Stimulated activated naive CD8-positive, alpha-beta T cell treated with anti-CD3 and anti-CD28 coated beads, Interleukin-15, Interleukin-2, amounts not matched to agents 100 ng/mL and 50 ng/mL, for 24 hours (primary cell): ENCODE results near the gene FSIP2.

Experiments used
- H3K27ac Mint-ChIP-seq: one replicate; pipeline ENCODE4 v1.8.0; 2021; ENCODE audit warnings: mild to moderate bottlenecking, mixed read lengths
- H3K27me3 Mint-ChIP-seq: one replicate; pipeline ENCODE4 v1.8.0; 2021; ENCODE audit warnings: mixed read lengths
- H3K36me3 Mint-ChIP-seq: one replicate; pipeline ENCODE4 v1.8.0; 2021; ENCODE audit warnings: low read depth, mixed read lengths
- H3K4me1 Mint-ChIP-seq: one replicate; pipeline ENCODE4 v1.8.0; 2021; ENCODE audit warnings: low read depth, mixed read lengths
- H3K4me3 Mint-ChIP-seq: one replicate; pipeline ENCODE4 v1.8.0; 2021; ENCODE audit warnings: mild to moderate bottlenecking, mixed read lengths
- H3K9me3 Mint-ChIP-seq: one replicate; pipeline ENCODE4 v1.8.0; 2021; ENCODE audit warnings: mixed read lengths

Gene FSIP2

DNA sequence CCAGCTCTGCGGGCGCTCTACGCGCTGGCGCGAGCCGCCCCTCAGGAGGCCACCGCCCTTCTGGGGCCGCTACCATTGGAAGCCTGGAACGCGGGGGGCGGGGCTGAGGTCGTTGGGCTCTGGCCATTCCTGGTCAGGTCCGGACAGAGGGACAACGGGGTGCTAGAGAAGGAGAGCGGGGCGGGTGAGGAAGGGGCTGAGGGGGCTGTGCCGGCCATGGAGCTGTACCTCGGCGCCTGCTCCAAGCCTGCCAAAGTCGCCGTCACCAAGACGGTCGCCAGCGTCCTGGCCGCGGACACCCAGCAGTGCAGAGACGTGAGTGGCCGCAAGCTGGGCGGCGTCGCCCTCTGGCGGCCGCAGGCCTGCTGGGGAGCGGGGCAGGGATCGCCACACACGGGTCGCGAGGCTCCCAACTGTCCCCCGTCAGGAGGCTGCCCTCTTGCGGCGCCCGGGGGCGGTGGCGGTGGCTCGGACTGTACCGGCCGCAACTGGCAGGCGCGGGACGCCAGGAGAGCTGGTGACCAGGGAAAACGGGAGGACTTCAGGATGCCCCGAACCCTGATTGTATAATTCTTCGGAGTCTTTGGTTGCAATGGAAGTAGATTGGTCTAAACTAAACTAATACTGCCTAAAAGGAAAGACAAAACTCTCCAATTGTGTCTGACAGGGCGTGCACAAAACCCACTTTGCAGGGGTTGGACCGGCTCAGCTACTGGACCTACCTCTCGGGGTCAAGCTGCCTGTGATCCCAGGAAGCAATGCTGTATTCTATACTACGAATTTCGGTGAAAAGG is at the start of gene FSIP2:
Gene FSIP2 (plus strand): TSS at position 126 of the 794 bp plus-strand sequence. CDS start 91 bp downstream, at position 217.
- no peak within 1 kb of the TSS for H3K4me3 Mint-ChIP-seq
- H3K36me3 Mint-ChIP-seq, result peaks cover 3% of the 10 kb centered on the region
- peaks cover 19% of the 10 kb centered on the region for H3K27me3 Mint-ChIP-seq
- no peak within 1 kb of the TSS for H3K27ac Mint-ChIP-seq
- H3K9me3 Mint-ChIP-seq, result peaks cover 5% of the 10 kb centered on the region
- H3K4me1 Mint-ChIP-seq, result no peaks in the 10 kb centered on the region

GRCh38 chr2:185689906-185690539 is 48.6 kb upstream of the FSIP2 start:
- Mint-ChIP-seq H3K36me3 (no peaks in the 10 kb centered on the region), H3K27ac (no peak overlapping the region), H3K4me1 (no peaks in the 10 kb centered on the region), H3K27me3 (no peaks in the 10 kb centered on the region), H3K9me3 (peaks cover 10% of the 10 kb centered on the region), H3K4me3 (no peak overlapping the region)

GRCh38 chr2:185695711-185696235 is 42.8 kb upstream of the FSIP2 start:
- no peaks in the 10 kb centered on the region for H3K9me3 Mint-ChIP-seq
- H3K27ac Mint-ChIP-seq, result no peak overlapping the region
- H3K36me3 Mint-ChIP-seq, result no peaks in the 10 kb centered on the region
- no peaks in the 10 kb centered on the region for H3K4me1 Mint-ChIP-seq
- no peaks in the 10 kb centered on the region for H3K27me3 Mint-ChIP-seq
- no peak overlapping the region for H3K4me3 Mint-ChIP-seq

DNA sequence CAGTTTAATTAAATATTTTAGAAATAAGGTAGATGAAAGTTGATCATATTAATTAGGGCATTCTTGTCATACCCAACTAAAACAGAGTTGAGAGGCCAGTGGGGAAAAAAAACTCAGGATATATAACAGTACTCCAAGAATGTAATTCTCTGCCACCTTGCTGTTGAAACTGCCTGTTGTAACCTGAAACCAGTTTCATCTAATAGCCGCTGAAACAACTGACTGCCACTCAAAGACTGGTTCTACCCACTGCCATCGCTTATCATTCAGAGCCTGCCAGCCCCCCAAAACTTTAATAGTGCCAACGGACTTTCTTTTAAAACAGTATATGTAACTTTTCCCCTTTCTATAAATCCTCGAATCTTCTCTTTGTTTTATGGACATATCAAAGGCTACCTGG is 37.7 kb upstream of the FSIP2 start:
- H3K27me3 Mint-ChIP-seq, result no peaks in the 10 kb centered on the region
- no peak overlapping the region for H3K27ac Mint-ChIP-seq

DNA sequence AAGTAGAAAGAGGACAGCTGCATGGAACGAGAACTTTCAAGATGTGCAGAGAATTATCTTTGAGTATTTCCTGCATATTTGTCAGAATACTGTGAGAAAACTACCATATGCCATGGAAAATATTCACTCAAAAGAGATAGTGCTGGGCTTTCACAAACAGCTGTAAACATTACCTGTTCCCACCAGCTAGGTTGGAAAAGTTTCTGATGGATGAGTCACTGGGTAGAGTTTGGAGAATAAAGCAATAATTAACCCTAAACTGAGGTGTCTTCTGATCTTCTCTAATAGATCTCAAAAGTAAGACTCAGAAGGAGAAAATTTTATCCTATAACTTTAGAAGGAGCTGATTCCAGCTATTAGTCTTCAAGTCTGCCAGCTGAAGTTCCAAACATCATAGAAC is 3.9 kb upstream of the FSIP2 start:
- H3K27ac Mint-ChIP-seq, result no peak overlapping the region
- no peaks in the 10 kb centered on the region for H3K4me1 Mint-ChIP-seq
- H3K9me3 Mint-ChIP-seq, result peaks cover 5% of the 10 kb centered on the region
- H3K27me3 Mint-ChIP-seq, result peaks cover 19% of the 10 kb centered on the region
- H3K36me3 Mint-ChIP-seq, result peaks cover 3% of the 10 kb centered on the region
- H3K4me3 Mint-ChIP-seq, result no peak overlapping the region

More for the DNA sequence above, 37.7 kb upstream of the FSIP2 start:
- Mint-ChIP-seq H3K4me1 (no peaks in the 10 kb centered on the region), H3K4me3 (no peak overlapping the region), H3K36me3 (no peaks in the 10 kb centered on the region), H3K9me3 (no peaks in the 10 kb centered on the region)

- Mint-ChIP-seq H3K27ac (no peak overlapping the region), H3K36me3 (peaks cover 3% of the 10 kb centered on the region), H3K27me3 (peaks cover 19% of the 10 kb centered on the region), H3K4me1 (no peaks in the 10 kb centered on the region), H3K4me3 (no peak overlapping the region), H3K9me3 (peaks cover 5% of the 10 kb centered on the region)
Observed at GRCh38 chr2:185736210-185736609, 2.4 kb upstream of the FSIP2 start.

- Mint-ChIP-seq H3K36me3 (no peaks in the 10 kb centered on the region), H3K4me3 (no peak overlapping the region), H3K27me3 (no peaks in the 10 kb centered on the region), H3K4me1 (no peaks in the 10 kb centered on the region), H3K9me3 (peaks cover 4% of the 10 kb centered on the region), H3K27ac (no peak overlapping the region)
Observed at GRCh38 chr2:185745864-185746859, 7.6 kb downstream of the FSIP2 start.

GRCh38 chr2:185757356-185757755 is 18.8 kb downstream of the FSIP2 start:
- H3K4me1 Mint-ChIP-seq, result no peaks in the 10 kb centered on the region
- H3K4me3 Mint-ChIP-seq, result no peak overlapping the region
- H3K27me3 Mint-ChIP-seq, result no peaks in the 10 kb centered on the region
- no peak overlapping the region for H3K27ac Mint-ChIP-seq
- H3K9me3 Mint-ChIP-seq, result peaks cover 12% of the 10 kb centered on the region
- H3K36me3 Mint-ChIP-seq, result no peaks in the 10 kb centered on the region

DNA sequence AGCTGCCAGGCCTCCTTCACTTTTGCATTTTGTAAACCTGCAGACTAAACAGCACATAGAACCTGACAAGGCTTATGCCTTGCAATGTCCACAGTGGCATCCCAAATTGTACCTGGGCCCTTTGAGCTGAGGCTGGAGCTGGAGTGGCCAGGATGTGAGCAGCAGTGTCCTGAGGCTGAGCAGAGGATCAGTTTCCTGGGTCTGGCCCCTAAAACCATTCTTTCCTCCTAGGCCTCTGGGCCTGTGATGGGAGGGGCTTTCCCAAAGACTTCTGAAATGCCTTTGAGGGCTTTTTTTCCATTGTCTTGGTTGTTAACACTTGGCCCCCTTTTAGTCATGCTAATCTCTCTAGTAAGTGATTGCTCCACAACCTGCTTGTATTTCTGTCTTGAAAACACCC is 32.8 kb downstream of the FSIP2 start:
- Mint-ChIP-seq H3K36me3 (no peaks in the 10 kb centered on the region), H3K4me3 (no peak overlapping the region), H3K9me3 (peaks cover 59% of the 10 kb centered on the region), H3K27ac (no peak overlapping the region), H3K27me3 (no peaks in the 10 kb centered on the region), H3K4me1 (no peaks in the 10 kb centered on the region)

DNA sequence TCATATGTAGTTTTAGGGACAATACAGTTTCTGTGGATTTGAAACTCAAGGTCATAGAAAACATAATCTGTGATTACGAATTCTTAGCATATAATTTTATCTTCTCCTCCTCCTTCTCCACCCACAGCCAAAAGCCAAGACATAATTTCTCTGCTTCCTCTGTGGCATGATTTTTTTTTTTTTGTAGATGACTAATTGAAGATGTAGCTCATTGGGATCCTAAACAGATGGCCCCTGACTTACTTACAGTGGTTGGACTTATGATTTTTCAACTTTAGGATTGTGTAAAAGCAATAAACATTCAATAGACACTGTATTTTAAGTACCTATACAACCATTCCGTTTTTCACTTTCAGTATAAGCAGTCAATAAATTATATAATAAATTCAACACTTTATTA is 42.3 kb downstream of the FSIP2 start:
- H3K36me3 Mint-ChIP-seq, result no peaks in the 10 kb centered on the region
- H3K9me3 Mint-ChIP-seq, result no peaks in the 10 kb centered on the region
- H3K4me3 Mint-ChIP-seq, result no peak overlapping the region
- H3K27ac Mint-ChIP-seq, result no peak overlapping the region
- H3K27me3 Mint-ChIP-seq, result no peaks in the 10 kb centered on the region
- no peaks in the 10 kb centered on the region for H3K4me1 Mint-ChIP-seq

DNA sequence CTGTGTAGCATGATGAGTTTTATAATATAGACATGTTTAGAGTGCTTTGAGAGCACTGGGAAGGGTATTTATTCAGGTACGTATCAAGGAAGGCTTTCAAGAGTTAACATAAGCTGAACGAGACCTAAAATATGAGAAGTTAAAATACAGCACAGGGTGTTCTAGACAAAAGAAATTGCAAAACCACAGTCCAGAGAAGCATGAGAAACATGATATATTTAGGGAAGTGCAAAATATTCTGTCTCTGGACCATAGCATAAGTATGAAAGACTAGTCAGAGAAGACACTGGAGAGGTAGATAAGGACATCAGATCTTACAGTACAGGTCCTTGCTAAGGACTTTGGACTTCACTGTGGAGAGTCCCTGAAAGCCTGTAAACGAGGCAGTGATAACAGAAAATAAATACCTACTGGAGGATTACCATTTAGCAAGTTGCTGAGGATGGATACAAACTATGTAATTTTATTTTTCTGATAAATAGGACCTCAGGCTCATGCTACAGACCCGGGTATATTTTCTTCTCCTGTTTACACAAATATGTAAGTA is 43.7 kb downstream of the FSIP2 start:
- Mint-ChIP-seq H3K4me3 (no peak overlapping the region), H3K4me1 (no peaks in the 10 kb centered on the region), H3K9me3 (no peaks in the 10 kb centered on the region), H3K36me3 (no peaks in the 10 kb centered on the region), H3K27me3 (no peaks in the 10 kb centered on the region), H3K27ac (no peak overlapping the region)

DNA sequence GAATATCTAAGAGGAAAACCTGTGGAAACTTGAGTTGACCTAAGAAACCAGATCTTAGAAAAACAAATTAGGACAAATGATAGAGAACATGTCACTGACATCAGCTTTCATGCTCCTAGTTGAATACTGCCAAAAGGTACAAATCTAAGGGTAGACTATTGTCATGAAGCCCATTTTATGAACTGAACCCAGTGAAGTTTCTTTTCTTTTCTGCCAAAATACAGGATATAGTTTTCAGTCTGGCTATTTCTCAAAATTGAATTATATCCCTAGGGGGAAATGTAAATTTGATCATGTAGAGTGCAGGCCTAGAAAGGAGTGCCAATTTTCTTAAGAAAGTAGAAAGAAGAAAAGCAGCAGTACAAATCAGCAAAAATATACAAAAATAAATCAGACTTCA is 46.6 kb downstream of the FSIP2 start:
- H3K27me3 Mint-ChIP-seq, result no peaks in the 10 kb centered on the region
- H3K9me3 Mint-ChIP-seq, result no peaks in the 10 kb centered on the region
- no peak overlapping the region for H3K4me3 Mint-ChIP-seq
- no peaks in the 10 kb centered on the region for H3K4me1 Mint-ChIP-seq
- H3K36me3 Mint-ChIP-seq, result no peaks in the 10 kb centered on the region
- no peak overlapping the region for H3K27ac Mint-ChIP-seq

- Mint-ChIP-seq H3K4me1 (no peaks in the 10 kb centered on the region), H3K27ac (no peak overlapping the region)
Observed at GRCh38 chr2:185785851-185786473, 47.4 kb downstream of the FSIP2 start.

More at GRCh38 chr2:185785851-185786473, 47.4 kb downstream of the FSIP2 start:
- H3K4me3 Mint-ChIP-seq, result no peak overlapping the region
- H3K36me3 Mint-ChIP-seq, result no peaks in the 10 kb centered on the region
- H3K27me3 Mint-ChIP-seq, result no peaks in the 10 kb centered on the region
- no peaks in the 10 kb centered on the region for H3K9me3 Mint-ChIP-seq
